Urothelium cell line (cell line): Measurements from ENCODE around the gene ARID4B.

ENCODE experiments used
- DNase-seq: peaks from one replicate; pipeline ENCODE4 v3.0.0; 2011; ENCODE audit warnings: low spot score, mixed read lengths
- FAIRE-seq: peaks from 2 replicates; lab custom pipeline; 2011; peaks lifted over from hg19 to GRCh38; lab: Jason Lieb, UNC

ARID4B gene

DNA sequence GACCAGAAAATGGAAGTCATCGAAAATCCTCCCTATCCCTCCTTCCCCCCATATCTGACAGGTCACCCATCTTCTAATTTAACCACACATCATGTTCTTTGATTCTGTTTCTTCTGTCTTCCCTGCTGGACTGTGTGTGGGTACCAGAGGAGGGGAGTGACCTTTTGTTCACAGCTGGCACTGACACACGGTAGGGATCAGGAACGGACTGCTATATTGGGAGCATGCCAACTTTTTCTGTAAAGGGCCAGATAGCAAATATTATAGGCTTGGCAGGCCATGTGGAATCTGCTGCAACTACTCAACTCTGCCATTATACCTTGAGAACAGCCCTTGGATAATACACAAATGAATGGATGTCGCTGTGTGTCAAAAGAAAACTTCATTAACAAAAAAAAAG, 191.9 kb downstream of the ARID4B start:
- DNase-seq (no peak), FAIRE-seq (no peak)

DNA sequence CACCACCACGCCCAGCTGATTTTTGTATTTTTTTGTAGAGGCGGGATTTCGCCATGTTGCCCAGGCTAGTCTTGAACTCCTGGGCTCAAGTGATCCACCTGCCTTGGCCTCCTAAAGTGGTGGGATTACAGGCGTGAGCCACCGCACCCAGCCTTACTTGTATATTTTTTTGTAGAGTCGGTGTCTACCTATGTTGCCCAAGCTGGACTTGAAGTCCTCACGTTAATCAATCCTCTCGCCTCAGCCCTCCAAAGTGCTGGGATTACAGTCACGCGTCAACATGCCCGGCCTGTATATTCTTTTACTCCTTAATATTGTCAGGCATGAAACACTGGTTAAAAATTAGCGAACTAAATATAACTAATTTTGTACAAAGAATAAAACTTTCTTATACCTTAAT, 193.8 kb downstream of the ARID4B start:
- FAIRE-seq = no peak
- no peak for DNase-seq

DNA sequence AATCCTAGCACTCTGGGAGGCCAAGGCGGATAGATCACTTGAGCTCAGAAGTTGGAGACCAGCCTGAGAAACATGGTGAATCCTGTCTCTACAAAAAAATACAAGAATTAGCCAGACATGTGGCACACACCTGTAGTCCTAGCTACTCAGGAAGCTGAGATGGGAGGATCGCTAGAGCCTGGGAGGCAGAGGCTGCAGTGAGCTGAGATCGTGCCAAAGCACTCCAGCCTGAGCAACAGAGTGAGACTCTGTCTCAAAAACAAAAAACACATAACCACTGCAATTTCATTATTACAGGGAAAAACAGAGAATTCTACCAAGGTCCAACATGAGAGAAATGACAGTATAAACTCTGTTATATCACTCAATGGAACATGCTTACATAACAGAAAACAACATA, 194.9 kb downstream of the ARID4B start:
- FAIRE-seq (no peak), DNase-seq (no peak)

DNA sequence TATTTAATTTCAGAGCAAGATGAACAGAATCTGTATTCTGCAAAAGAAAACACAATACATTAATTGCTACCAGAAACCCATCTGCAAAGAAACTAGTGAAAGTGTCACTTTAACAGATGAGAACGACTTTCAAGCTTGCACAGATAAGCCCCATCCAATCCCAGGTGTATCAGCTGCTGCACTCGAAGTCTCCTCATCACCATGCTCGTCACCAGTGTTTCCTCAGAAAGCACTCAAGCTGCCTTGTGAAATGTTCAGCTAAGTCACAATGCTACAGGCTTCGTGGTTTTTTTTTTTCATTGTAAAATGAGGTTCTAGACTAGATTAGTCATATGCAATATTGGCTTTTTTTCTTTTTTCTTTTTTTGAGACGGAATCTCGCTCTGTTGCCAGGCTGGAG, 196.0 kb downstream of the ARID4B start:
- FAIRE-seq (no peak), DNase-seq (no peak)

- DNase-seq = no peak
- FAIRE-seq = no peak
Observed at GRCh38 chr1:235130766-235131270, 197.2 kb downstream of the ARID4B start.

DNA sequence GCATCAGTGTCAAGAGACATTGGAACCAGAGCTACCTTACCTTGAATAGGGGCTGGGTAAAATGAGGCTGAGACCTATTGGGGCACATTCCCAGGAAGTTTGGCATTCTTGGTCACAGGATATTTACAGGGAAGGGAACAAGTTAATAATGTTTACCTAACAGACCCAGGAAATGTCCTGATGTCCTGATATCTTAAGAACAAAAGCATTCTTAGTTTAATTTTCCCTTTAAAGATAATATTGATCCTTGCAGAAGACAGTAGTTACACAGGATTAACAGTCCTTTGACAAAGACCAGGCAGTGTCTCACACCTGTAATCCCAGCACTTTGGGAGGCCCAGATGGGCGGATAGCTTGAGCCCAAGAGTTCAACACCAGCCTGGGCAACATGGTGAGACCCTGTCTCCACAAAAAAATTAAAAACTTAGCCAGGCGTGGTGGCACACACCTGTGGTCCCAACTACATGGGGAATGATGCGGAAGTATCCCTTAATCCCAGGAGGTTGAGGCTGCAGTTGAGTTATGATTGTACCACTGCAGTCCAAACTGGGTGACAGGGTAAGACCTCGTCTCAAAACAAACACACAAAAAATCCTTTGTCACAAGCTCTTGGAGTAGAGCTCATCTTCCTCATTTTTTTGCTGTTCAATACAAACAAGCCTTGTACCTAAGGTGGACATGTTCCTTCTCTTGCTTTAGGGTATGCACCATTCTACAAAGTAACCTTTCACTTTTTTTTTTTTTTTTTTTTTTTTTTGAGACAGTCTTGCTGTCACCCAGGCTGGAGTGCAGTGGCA, 198.0 kb downstream of the ARID4B start:
- FAIRE-seq = no peak

DNA sequence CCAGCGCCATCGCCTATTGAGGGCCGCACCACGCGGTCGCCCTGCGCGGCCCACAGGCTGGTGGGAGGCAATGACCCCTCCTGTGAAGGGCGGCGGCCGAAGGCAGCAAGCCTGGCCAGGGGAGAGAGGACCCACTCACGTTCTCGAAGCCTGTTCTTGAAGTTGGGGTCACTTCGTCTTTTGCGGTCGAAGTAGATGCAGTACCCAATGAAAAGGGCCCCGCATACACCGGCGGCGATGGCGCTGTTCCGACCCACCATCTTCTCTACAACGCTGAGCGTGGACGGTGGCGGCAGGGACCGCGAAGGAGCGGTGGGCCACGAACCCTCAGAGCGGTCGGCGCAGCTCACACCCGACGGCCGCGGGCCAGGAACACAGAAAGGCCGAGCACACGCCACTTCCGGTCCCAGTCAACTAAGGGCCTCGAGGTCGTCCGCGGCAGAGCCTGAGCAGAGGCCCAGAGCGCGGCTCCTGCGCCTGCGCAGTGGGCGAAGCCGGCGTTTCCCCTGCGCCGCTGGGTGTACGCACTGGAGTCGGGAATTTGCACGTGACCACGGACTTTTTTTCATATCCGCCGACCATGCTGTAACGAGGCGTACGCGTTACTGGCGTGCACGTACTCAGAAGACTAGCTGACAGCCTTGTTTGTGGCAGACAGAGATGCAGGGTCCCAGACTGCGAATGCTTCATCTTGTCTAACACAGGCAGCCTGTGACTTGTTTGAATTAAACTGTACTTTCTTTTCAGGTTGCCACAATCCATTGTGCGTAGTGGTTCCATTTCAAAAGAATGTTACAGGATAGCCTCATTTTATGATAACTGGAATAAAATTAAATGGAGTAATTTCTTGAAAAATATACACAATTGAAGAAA, 199.3 kb downstream of the ARID4B start, which contains the start of gene TOMM20:
TSS of gene TOMM20 (minus strand) at position 382 of the 873 bp plus-strand sequence. CDS start at position 260, 122 bp downstream.
- no peak for FAIRE-seq
- DNase-seq = peak; percentile 98

More for the DNA sequence above, 198.0 kb downstream of the ARID4B start:
- no peak for DNase-seq

DNA sequence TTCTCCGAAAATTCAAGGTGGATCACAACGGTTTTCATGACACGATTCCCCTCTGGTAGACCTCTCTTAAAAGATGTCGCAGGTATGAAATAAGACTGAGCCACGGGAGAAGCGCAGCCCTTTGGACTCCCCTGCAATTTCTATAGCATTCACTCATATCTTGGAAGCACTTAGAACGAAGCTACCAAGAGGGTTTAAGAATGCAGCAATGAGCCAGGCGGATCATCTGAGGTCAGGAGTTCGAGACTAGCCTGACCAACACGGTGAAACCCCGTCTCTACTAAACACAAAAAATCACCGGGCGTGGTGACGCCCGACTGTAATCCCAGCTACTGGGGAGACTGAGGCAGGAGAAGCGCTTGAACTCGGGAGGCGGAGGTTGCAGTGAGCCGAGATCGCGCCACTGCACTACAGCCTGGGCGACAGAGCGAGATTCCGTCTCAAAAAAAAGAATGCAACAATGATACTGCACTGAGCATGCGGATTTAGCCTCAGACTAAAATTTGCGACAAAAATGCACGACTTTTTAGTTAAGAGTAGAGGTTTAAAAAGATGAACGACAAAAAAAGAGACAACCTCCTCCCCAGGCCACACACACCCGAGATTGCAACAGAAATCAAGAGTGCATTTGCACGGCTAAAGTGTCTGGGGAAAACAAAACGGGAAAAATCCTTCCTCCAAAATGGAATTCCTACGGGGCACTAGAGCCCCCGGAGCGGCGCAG, 200.1 kb downstream of the ARID4B start:
- FAIRE-seq = no peak
- no peak for DNase-seq

- DNase-seq (no peak), FAIRE-seq (no peak)
Observed at GRCh38 chr1:235127203-235127602, 200.8 kb downstream of the ARID4B start.

- DNase-seq (no peak), FAIRE-seq (no peak)
Observed at GRCh38 chr1:235124665-235125064, 203.3 kb downstream of the ARID4B start.

GRCh38 chr1:235124111-235124510, 203.9 kb downstream of the ARID4B start:
- no peak for FAIRE-seq
- no peak for DNase-seq

- no peak for DNase-seq
- no peak for FAIRE-seq
Observed at GRCh38 chr1:235122348-235122747, 205.6 kb downstream of the ARID4B start.
